WTC11 (cell line): ENCODE measurements around the gene EFCAB14.

Experiments
- ATF2 ChIP-seq: sonication (generic); formaldehyde crosslinking; IDR thresholded peaks from 2 replicates; pipeline ENCODE4 v1.8.1; 2022; ENCODE audit warnings: low read depth, missing genetic modification reagents, borderline replicate concordance
- CREB1 ChIP-seq: sonication (generic); formaldehyde crosslinking; IDR thresholded peaks from 2 replicates; pipeline ENCODE4 v1.8.0; 2023; ENCODE audit warnings: mild to moderate bottlenecking, missing genetic modification reagents
- CTCF ChIP-seq: fragments of 200-600 bp; IDR thresholded peaks from 2 replicates; pipeline ENCODE4 v1.8.0; 2022; ENCODE audit warnings: antibody characterized with exemption
- ELF4 ChIP-seq: sonication (generic); formaldehyde crosslinking; IDR thresholded peaks from 2 replicates; pipeline ENCODE4 v1.8.1; 2022; ENCODE audit warnings: low read depth, mild to moderate bottlenecking, moderate library complexity, missing genetic modification reagents
- FOXP4 ChIP-seq: sonication (generic); formaldehyde crosslinking; IDR thresholded peaks from 2 replicates; pipeline ENCODE4 v1.8.0; 2022; ENCODE audit warnings: mild to moderate bottlenecking, missing genetic modification reagents
- GABPB1 ChIP-seq: sonication (generic); formaldehyde crosslinking; IDR thresholded peaks from 2 replicates; pipeline ENCODE4 v1.8.1; 2023; ENCODE audit warnings: mild to moderate bottlenecking, missing genetic modification reagents
- JUN ChIP-seq: sonication (generic); formaldehyde crosslinking; IDR thresholded peaks from 2 replicates; pipeline ENCODE4 v1.8.0; 2023; ENCODE audit warnings: mild to moderate bottlenecking, missing genetic modification reagents
- MAX ChIP-seq: sonication (generic); formaldehyde crosslinking; IDR thresholded peaks from 2 replicates; pipeline ENCODE4 v1.8.0; 2022; ENCODE audit warnings: mild to moderate bottlenecking, missing genetic modification reagents
- MYBL2 ChIP-seq: sonication (generic); formaldehyde crosslinking; IDR thresholded peaks from 2 replicates; pipeline ENCODE4 v1.8.1; 2023; ENCODE audit warnings: mild to moderate bottlenecking, moderate library complexity, missing genetic modification reagents
- NR3C1 ChIP-seq: sonication (generic); formaldehyde crosslinking; conservative IDR thresholded peaks from 2 replicates; pipeline ENCODE4 v1.8.1; 2023; ENCODE audit warnings: low read depth, mild to moderate bottlenecking, missing genetic modification reagents
- SP1 ChIP-seq: sonication (generic); formaldehyde crosslinking; conservative IDR thresholded peaks from 2 replicates; pipeline ENCODE4 v1.8.1; 2022; ENCODE audit warnings: missing genetic modification reagents
- TEAD4 ChIP-seq: sonication (generic); formaldehyde crosslinking; IDR thresholded peaks from 2 replicates; pipeline ENCODE4 v1.8.0; 2022; ENCODE audit warnings: mild to moderate bottlenecking, missing genetic modification reagents
- ZNF512 ChIP-seq: sonication (generic); formaldehyde crosslinking; IDR thresholded peaks from 2 replicates; pipeline ENCODE4 v1.8.1; 2022; ENCODE audit warnings: missing genetic modification reagents, borderline replicate concordance
- ZNF532 ChIP-seq: fragments of 250-450 bp; sonication (Bioruptor Pico); IDR thresholded peaks from 2 replicates; pipeline ENCODE4 v1.9.0; 2021; ENCODE audit warnings: mild to moderate bottlenecking, borderline replicate concordance

GRCh38 chr1:46719689-46720088 is 775 bp upstream of the EFCAB14 start:
- TF ChIP-seq NR3C1 (CRISPR knock-in tag), result no peak
- no peak for TF ChIP-seq CTCF
- TF ChIP-seq TEAD4 (CRISPR knock-in tag), result no peak
- TF ChIP-seq ATF2 (CRISPR knock-in tag), result no peak
- no peak for TF ChIP-seq SP1 (CRISPR knock-in tag)
- TF ChIP-seq FOXP4, result no peak
- TF ChIP-seq MAX, result no peak
- no peak for TF ChIP-seq ELF4
- TF ChIP-seq MYBL2 (CRISPR knock-in tag), result no peak
- TF ChIP-seq CREB1 (CRISPR knock-in tag), result no peak
- TF ChIP-seq JUN (CRISPR knock-in tag), result no peak
- TF ChIP-seq ZNF512, result no peak
- TF ChIP-seq ZNF532, result no peak
- no peak for TF ChIP-seq GABPB1 (CRISPR knock-in tag)
